Colonic mucosa (tissue), 4 donors: ENCODE data around the gene IQSEC1. TPM values are rescaled to one million over a fixed set of nuclear protein-coding genes. Genes with fewer than 3 reads are reported as not detected.

Source experiments
- DNase-seq: peaks from one replicate; pipeline ENCODE4 v3.0.0-alpha.2; 2020
- H3K27ac ChIP-seq: fragments of 200-600 bp; one replicate; pipeline ENCODE4 v1.8.0; 2021
- H3K27me3 ChIP-seq: fragments of 200-600 bp; one replicate; pipeline ENCODE4 v1.8.0; 2021
- H3K36me3 ChIP-seq: fragments of 200-600 bp; one replicate; pipeline ENCODE4 v1.8.0; 2021
- H3K4me1 ChIP-seq: fragments of 200-600 bp; one replicate; pipeline ENCODE4 v1.8.0; 2021; ENCODE audit warnings: mild to moderate bottlenecking
- H3K4me3 ChIP-seq: fragments of 200-600 bp; one replicate; pipeline ENCODE4 v1.8.0; 2021
- H3K9ac ChIP-seq, 2 donors: one replicate each; pipeline ENCODE4 v1.7.0; 2013; ENCODE audit warnings: control low read depth in 2 of 2, low read depth in 2 of 2, low read length in 2 of 2
- H3K9me3 ChIP-seq: fragments of 200-600 bp; one replicate; pipeline ENCODE4 v1.8.0; 2021
- CTCF ChIP-seq: fragments of 200-600 bp; IDR thresholded peaks from one replicate; pipeline ENCODE4 v1.8.0; 2022; ENCODE audit warnings: antibody characterized with exemption, mild to moderate bottlenecking
- intact Hi-C: fragments of 100-400 bp; cut with DNase I; formaldehyde crosslinking; loops from one replicate; pipeline ENCODE4 v1.14.1; 2022
- total RNA-seq, 2 donors: library from RNA; stranded (reverse); fragmentation: NEBNext Ultra II Directional in 1 of 2; extraction: Animal tissue kit (Norgen Biotek cat#: 25700) in 1 of 2; gene quantifications; one replicate each; pipeline ENCODE4 v1.2.1, GENCODE V29; 2021
- donor health status: healthy.
- donor health status: DM: no; HTN: no; CAD: no.
- donor health status: DM: no; HTN: no; CAD: no.

Gene IQSEC1
- total RNA-seq, 2 donors from 2014 or later, result 14.8 to 19.2 TPM

- Histone ChIP-seq H3K27me3 (no peaks in the 10 kb centered on the region), H3K9me3 (no peaks in the 10 kb centered on the region), H3K4me1 (no peaks in the 10 kb centered on the region), H3K9ac (no peak overlapping the region), H3K36me3 (no peaks in the 10 kb centered on the region), H3K27ac (no peak overlapping the region), H3K4me3 (no peak overlapping the region)
- TF ChIP-seq CTCF, result no peak
- no peak for DNase-seq
- intact Hi-C loops, result no loop called here
These were observed 46.1 kb downstream of the IQSEC1 start for GRCh38 chr3:13027154-13027553.

- Histone ChIP-seq H3K4me1 (no peaks in the 10 kb centered on the region), H3K4me3 (no peak overlapping the region), H3K36me3 (no peaks in the 10 kb centered on the region), H3K27me3 (no peaks in the 10 kb centered on the region), H3K9me3 (no peaks in the 10 kb centered on the region), H3K9ac (no peak overlapping the region), H3K27ac (no peak overlapping the region)
- DNase-seq, result no peak
- intact Hi-C loops, result no loop called here
- TF ChIP-seq CTCF, result no peak
These were observed 46.7 kb downstream of the IQSEC1 start for GRCh38 chr3:13026534-13026933.

- no peak overlapping the region for H3K4me3 ChIP-seq
- no peak overlapping the region for H3K9ac ChIP-seq
- intact Hi-C loops, result no loop called here
- H3K9me3 ChIP-seq, result no peaks in the 10 kb centered on the region
- no peak overlapping the region for H3K27ac ChIP-seq
- H3K36me3 ChIP-seq, result no peaks in the 10 kb centered on the region
- no peaks in the 10 kb centered on the region for H3K4me1 ChIP-seq
- DNase-seq, result no peak
- H3K27me3 ChIP-seq, result no peaks in the 10 kb centered on the region
- TF ChIP-seq CTCF, result no peak
These were observed 47.3 kb downstream of the IQSEC1 start for GRCh38 chr3:13025778-13026518.

DNA sequence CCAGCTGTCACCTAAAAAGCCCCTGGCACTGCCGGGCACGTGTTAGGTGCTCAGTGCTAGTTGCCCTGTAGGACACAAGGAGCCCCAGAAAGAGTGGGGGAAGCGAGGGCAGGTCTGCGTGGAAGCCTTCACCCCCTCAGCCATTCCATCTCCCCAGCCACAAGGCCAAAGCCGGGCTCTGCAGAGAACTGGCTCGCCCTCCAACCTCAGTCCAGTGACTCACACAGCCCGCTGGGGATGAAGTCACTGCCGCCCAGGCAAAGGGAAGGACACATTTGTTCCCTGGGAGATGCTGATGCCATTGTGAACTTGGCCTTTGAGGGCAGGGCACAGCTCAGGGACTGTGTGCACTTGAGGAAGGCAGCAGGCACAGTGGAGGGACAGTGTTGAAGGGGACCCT is 48.1 kb downstream of the IQSEC1 start:
- Histone ChIP-seq H3K9me3 (no peaks in the 10 kb centered on the region), H3K4me3 (no peak overlapping the region), H3K36me3 (no peaks in the 10 kb centered on the region), H3K27me3 (no peaks in the 10 kb centered on the region), H3K4me1 (no peaks in the 10 kb centered on the region), H3K9ac (no peak overlapping the region), H3K27ac (no peak overlapping the region)
- DNase-seq, result no peak
- intact Hi-C loops, result no loop called here
- TF ChIP-seq CTCF, result no peak

- no peaks in the 10 kb centered on the region for H3K36me3 ChIP-seq
- intact Hi-C loops, result no loop called here
- H3K9ac ChIP-seq, result no peak overlapping the region
- DNase-seq, result no peak
- H3K27ac ChIP-seq, result no peak overlapping the region
- no peak overlapping the region for H3K4me3 ChIP-seq
- H3K4me1 ChIP-seq, result no peaks in the 10 kb centered on the region
- H3K9me3 ChIP-seq, result no peaks in the 10 kb centered on the region
- no peak for TF ChIP-seq CTCF
- no peaks in the 10 kb centered on the region for H3K27me3 ChIP-seq
These were observed 48.5 kb downstream of the IQSEC1 start for GRCh38 chr3:13024765-13025065.
